ENCODE data around the gene PPOX. TPM values are rescaled to one million over a fixed set of nuclear protein-coding genes. Genes with fewer than 3 reads are reported as not detected.

The PPOX gene
- total RNA-seq, 1 experiment from 2014 or later: 24.2 TPM

- Histone ChIP-seq H3K27ac (ENCODE audit: low read depth, low read length) (no peak overlapping the region), H3K4me3 (replicated peaks in 1 of 2; ENCODE audit: low read depth in 1 of 2, low read length in 2 of 2) (no peak overlapping the region), H3K27me3 (ENCODE audit: insufficient read depth, low read length) (no peaks in the 10 kb centered on the region), H3K9me3 (ENCODE audit: control insufficient read depth in 1 of 2, insufficient read depth in 1 of 2, low read depth in 1 of 2, low read length in 2 of 2) (no peaks in the 10 kb centered on the region), H2AFZ (ENCODE audit: low read depth, low read length, poor library complexity, severe bottlenecking) (no peak overlapping the region), H3K9ac (ENCODE audit: low read length) (no peak overlapping the region), H4K20me1 (ENCODE audit: insufficient read depth) (no peaks in the 10 kb centered on the region), H3K36me3 (ENCODE audit: control insufficient read depth in 1 of 2, insufficient read depth in 2 of 2, low read length in 2 of 2) (no peaks in the 10 kb centered on the region), H3K4me2 (ENCODE audit: low read length) (no peak overlapping the region), H3K4me1 (ENCODE audit: control insufficient read depth in 1 of 2, insufficient read depth in 2 of 2, low read length in 2 of 2) (peaks cover 4 to 29% of the 10 kb centered on the region in 2 experiments; a peak in 3 of 4 replicates), H3K79me2 (ENCODE audit: insufficient read depth, low read length) (peaks cover 4% of the 10 kb centered on the region), H3K9me2 (ENCODE audit: insufficient read depth) (no peaks in the 10 kb centered on the region)
- CTCF ChIA-PET: no interaction called here
- no peak for TF ChIP-seq REST (IDR thresholded peaks at IDR 0.05; ENCODE audit: low read depth)
- no peak for TF ChIP-seq ZNF274 (IDR thresholded peaks at IDR 0.05; ENCODE audit: low read depth, low read length)
- no peak for TF ChIP-seq POLR2A (IDR thresholded peaks at IDR 0.05; ENCODE audit: borderline replicate concordance, extremely low read depth, insufficient read depth, insufficient read length)
- no peak for TF ChIP-seq ZBTB33 (IDR thresholded peaks at IDR 0.05; ENCODE audit: extremely low read depth, insufficient replicate concordance, low read length)
- RAD21 ChIA-PET (ENCODE audit: low non-redundant PET in 1 of 2, low total read pairs in 2 of 2, uncharacterized antibody in 2 of 2, unreplicated experiment in 2 of 2): no interaction called here
- POLR2A ChIA-PET: no interaction called here
- no peak for ATAC-seq
- intact Hi-C loops (cut with micrococcal nuclease): no loop called here
- DNase-seq (ENCODE audit: low read depth, low spot score): no peak
- no TSS peak for BruUV-seq (replicated peaks)
Observed at GRCh38 chr1:161197560-161198193, 31.5 kb downstream of the PPOX start.
